NCI-H748 treated with DMSO at 0.1 percent for 48 hours (cell line): ENCODE results near the gene MPHOSPH8.
"Not testable (repeated sequence)": the region's sequence is repeated elsewhere in the genome, so short reads cannot be mapped to it uniquely, and the experiment has no call there.

Experiments
- DNase-seq: peaks from one replicate; lab custom pipeline; 2025; lab: John Stamatoyannopoulos, UW

MPHOSPH8 gene

DNA sequence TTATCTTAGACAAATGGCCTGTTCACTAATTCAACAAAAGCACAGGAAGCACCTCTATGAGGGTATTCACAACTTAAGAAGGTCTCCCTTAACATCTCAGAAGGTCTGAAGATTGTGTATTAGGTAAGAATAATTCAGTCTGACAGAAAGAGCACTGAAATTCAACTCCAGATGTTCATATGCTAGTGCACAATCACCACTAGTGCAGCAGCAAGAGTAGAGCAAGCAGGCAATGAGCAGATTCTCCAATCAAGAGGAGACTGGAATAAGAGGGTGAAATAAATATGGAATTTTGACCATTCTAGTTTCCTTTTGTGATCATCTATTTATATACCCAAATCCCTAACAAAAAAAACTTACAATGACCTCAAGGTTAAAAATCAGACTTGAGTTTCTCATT is 52.0 kb downstream of the MPHOSPH8 start:
- no peak for DNase-seq

- not testable (repeated sequence) for DNase-seq
These were observed 58.0 kb downstream of the MPHOSPH8 start for GRCh38 chr13:19691447-19691846.

DNA sequence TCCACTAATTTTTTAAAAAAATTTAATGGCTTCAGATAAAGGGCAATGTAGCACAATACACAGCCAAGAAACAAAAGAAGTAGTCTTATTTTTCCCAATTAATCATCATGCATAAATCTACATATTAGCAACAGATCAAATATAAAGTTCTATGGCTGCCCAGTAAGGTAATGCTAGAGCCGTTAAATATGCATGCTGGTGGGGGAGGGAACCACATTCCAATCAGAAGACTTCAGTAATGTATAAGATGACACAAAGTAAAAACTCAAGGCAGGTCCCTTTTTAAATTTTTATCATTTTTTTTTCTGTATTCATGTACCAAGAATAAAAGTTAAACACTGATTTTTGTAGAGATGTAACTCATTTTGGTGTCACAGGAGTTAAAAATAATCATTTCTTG is 62.0 kb downstream of the MPHOSPH8 start:
- DNase-seq: no peak

GRCh38 chr13:19695829-19696228 is 62.4 kb downstream of the MPHOSPH8 start:
- no peak for DNase-seq

DNA sequence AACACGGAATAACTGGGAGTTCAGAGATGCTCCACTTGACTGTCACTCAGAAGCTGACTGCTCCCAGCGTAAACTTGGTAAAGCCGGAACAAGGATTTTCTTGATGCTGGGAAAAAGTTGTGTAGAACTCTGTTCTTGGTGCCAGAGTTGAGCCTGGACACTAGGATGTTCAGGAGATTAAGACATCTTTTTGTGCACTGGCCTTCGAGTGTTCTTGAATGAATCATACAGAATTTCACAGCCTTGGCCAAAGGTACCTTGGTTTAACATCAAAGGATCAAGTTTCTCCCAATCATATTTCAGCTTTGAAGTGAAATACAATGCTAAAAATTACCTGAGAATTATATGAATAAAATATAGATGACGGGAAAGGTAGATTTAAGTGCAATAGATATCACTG is 67.5 kb downstream of the MPHOSPH8 start:
- DNase-seq: not testable (repeated sequence)

GRCh38 chr13:19701619-19702018 is 68.2 kb downstream of the MPHOSPH8 start:
- not testable (repeated sequence) for DNase-seq

GRCh38 chr13:19704256-19704655 is 70.8 kb downstream of the MPHOSPH8 start:
- not testable (repeated sequence) for DNase-seq

DNA sequence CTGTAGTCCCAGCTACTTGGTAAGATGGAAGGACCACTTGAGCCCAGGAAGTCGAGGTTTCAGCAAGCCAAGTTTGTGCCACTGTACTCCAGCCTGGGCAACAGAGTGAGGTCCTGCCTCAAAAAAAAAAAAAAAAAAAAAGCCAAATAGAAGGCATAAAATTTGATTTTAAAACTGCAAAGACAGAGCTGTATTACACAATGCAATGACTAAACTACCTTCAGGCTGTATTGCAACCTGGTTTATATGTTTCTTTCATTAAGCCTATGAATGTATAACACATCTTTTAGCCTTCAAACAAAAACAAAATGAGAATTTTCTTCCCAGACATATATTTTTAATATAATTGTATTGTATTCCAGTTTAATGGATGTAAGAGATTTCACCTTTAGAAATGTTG is 75.6 kb downstream of the MPHOSPH8 start:
- not testable (repeated sequence) for DNase-seq

DNA sequence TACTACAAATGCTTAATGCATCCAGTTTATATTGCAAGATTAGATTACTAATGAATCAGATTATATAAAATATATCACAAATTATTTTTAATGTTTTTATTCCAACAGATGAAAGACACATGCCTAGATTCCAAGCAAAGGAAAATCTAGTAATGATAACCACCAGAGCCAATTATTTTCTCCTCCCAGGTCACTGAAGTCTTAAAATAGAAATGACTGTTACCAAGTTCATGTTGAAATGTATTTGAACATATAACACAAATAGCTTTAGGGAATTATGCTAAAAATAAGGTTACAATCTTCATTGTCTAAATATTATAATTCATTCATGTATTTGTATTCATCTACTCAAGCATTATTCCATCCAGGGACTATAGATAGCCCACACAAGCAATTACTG is 76.3 kb downstream of the MPHOSPH8 start:
- DNase-seq: not testable (repeated sequence)

GRCh38 chr13:19713186-19713965 is 79.9 kb downstream of the MPHOSPH8 start:
- DNase-seq: no peak

DNA sequence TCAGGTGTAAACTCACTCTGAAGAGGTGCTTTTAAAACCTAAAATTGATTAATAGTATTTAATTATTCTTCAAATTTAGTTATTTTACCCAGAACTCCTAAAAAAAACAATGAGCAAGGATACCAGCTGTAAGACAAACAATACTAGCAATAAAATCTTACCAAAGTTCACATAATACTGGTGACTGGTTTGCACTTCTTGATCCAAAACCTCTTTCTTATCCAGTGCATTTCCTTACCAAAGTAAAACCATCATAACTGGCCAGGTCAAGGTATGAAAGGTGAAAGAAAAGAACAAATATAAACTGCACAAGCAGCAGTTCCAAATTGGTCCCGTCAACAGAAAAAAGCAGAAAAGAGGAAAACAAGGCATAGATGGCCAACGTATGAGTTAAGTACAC is 86.6 kb downstream of the MPHOSPH8 start:
- DNase-seq: no peak
